Activated CD4-positive, alpha-beta T cell treated with anti-CD3 and anti-CD28 coated beads, Interleukin-2, amount 10 ng/mL, durations not matched to agents 24 days and 14 days (primary cell): Measurements from ENCODE around the gene PC. TPM values are rescaled to one million over a fixed set of nuclear protein-coding genes. Genes with fewer than 3 reads are reported as not detected.

ENCODE experiments used
- DNase-seq: peaks from one replicate; pipeline ENCODE4 v3.0.0; 2022
- H3K27ac Mint-ChIP-seq: one replicate; pipeline ENCODE4 v1.8.0; 2022; ENCODE audit warnings: mild to moderate bottlenecking, mixed read lengths
- H3K27me3 Mint-ChIP-seq: one replicate; pipeline ENCODE4 v1.8.0; 2022; ENCODE audit warnings: mixed read lengths
- H3K36me3 Mint-ChIP-seq: one replicate; pipeline ENCODE4 v1.8.0; 2022; ENCODE audit warnings: low read depth, mild to moderate bottlenecking, mixed read lengths
- H3K4me1 Mint-ChIP-seq: one replicate; pipeline ENCODE4 v1.8.0; 2021; ENCODE audit warnings: mixed read lengths
- H3K4me3 Mint-ChIP-seq: one replicate; pipeline ENCODE4 v1.8.0; 2022; ENCODE audit warnings: mild to moderate bottlenecking, moderate library complexity, mixed read lengths
- H3K9me3 Mint-ChIP-seq: one replicate; pipeline ENCODE4 v1.8.0; 2021; ENCODE audit warnings: mixed read lengths
- intact Hi-C: fragments of 100-400 bp; cut with micrococcal nuclease; formaldehyde crosslinking; loops from one replicate; pipeline ENCODE4 v1.15.1; 2023
- total RNA-seq: library from RNA; stranded (reverse); gene quantifications from 2 replicates; pipeline ENCODE4 v1.2.3, GENCODE V29; 2022

Gene PC
- total RNA-seq, 1 donor from 2014 or later, result 13.1 TPM

DNA sequence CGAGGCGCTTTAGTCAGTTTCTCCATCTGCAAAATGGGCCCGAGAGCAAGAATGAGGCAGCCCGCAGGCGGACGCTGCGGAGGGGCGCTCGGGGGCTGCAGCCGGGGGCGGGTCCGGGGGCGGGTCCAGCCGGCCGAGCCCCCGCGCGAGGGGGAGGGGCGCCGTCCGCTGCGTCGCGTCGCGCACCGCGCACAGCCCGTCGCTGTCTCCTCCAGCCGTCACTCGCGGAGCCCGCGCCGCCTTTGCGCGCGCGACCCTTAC is 282 bp downstream of the PC start:
- DNase-seq, result no peak
- Mint-ChIP-seq H3K4me3 (peak overlapping the region; percentile 85), H3K27ac (peak overlapping the region; percentile 94), H3K27me3 (no peaks in the 10 kb centered on the region), H3K9me3 (no peaks in the 10 kb centered on the region), H3K36me3 (no peaks in the 10 kb centered on the region), H3K4me1 (peaks cover 20% of the 10 kb centered on the region)
- intact Hi-C loops, result loop anchor here (5.0 to 10.0 kb wide), 4 partner anchors 64 to 611 kb away; partner anchors contain the start of genes AIP, B4GAT1, BRMS1 and SYT12

DNA sequence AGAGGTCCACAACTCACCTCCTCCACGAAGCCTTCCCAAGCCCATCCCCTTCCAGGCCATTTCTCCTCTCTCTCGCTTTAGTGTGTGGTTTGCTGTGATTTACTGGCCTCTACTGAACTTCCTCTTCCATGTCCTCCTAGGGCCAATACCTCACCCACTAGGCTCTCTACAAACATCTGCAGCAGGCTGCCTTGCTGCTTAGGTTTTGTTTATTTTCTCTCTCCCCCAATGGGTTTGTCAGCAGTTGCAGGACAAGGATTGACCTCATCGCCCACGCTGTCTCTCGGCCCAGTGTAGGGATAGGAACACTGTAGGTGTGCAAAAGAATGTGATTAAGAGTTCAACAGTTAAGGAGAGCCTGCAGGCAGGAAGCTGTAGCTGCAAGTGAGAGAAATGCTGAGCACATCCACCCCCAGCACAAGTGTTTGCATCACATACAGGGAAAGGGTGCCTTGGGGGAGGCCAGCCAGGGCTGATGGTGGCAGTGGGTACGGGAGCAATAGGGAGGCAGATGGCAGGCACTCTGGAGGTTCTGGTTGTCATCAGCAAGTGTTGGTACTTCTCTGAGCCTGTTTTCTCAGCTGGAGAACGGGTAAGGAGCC is 1.4 kb downstream of the PC start:
- Mint-ChIP-seq H3K4me3 (peak overlapping the region; percentile 82), H3K27me3 (no peaks in the 10 kb centered on the region), H3K36me3 (no peaks in the 10 kb centered on the region), H3K27ac (peak overlapping the region; percentile 23), H3K9me3 (no peaks in the 10 kb centered on the region), H3K4me1 (peaks cover 20% of the 10 kb centered on the region)
- intact Hi-C loops, result loop anchor here (5.0 to 10.0 kb wide), 4 partner anchors 66 to 609 kb away; partner anchors contain the start of genes AIP, B4GAT1, BRMS1 and SYT12
- peak; percentile 63 for DNase-seq

- Mint-ChIP-seq H3K27me3 (no peaks in the 10 kb centered on the region), H3K4me1 (peaks cover 12% of the 10 kb centered on the region), H3K4me3 (no peak overlapping the region), H3K9me3 (no peaks in the 10 kb centered on the region), H3K36me3 (no peaks in the 10 kb centered on the region), H3K27ac (peak overlapping the region; percentile 35)
- intact Hi-C loops, result loop anchor here (10.0 kb wide), 2 partner anchors 172 to 532 kb away; partner anchors contain the start of gene AIP
- no peak for DNase-seq
These were observed 4.9 kb downstream of the PC start for GRCh38 chr11:66953081-66953833.

- H3K4me3 Mint-ChIP-seq, result no peak overlapping the region
- H3K9me3 Mint-ChIP-seq, result no peaks in the 10 kb centered on the region
- intact Hi-C loops, result loop anchor here (10.0 kb wide), 2 partner anchors 173 to 533 kb away; partner anchors contain the start of gene AIP
- no peak for DNase-seq
- H3K36me3 Mint-ChIP-seq, result no peaks in the 10 kb centered on the region
- H3K27ac Mint-ChIP-seq, result no peak overlapping the region
- peaks cover 8% of the 10 kb centered on the region for H3K4me1 Mint-ChIP-seq
- no peaks in the 10 kb centered on the region for H3K27me3 Mint-ChIP-seq
These were observed 6.3 kb downstream of the PC start for GRCh38 chr11:66951927-66952337.

- no peak overlapping the region for H3K27ac Mint-ChIP-seq
- H3K36me3 Mint-ChIP-seq, result no peaks in the 10 kb centered on the region
- H3K9me3 Mint-ChIP-seq, result no peaks in the 10 kb centered on the region
- H3K27me3 Mint-ChIP-seq, result no peaks in the 10 kb centered on the region
- no peak overlapping the region for H3K4me3 Mint-ChIP-seq
- H3K4me1 Mint-ChIP-seq, result peaks cover 4% of the 10 kb centered on the region
- intact Hi-C loops, result loop anchor here (10.0 kb wide), 2 partner anchors 174 to 534 kb away; partner anchors contain the start of gene AIP
- DNase-seq, result no peak
These were observed 7.0 kb downstream of the PC start for GRCh38 chr11:66951135-66951534.

DNA sequence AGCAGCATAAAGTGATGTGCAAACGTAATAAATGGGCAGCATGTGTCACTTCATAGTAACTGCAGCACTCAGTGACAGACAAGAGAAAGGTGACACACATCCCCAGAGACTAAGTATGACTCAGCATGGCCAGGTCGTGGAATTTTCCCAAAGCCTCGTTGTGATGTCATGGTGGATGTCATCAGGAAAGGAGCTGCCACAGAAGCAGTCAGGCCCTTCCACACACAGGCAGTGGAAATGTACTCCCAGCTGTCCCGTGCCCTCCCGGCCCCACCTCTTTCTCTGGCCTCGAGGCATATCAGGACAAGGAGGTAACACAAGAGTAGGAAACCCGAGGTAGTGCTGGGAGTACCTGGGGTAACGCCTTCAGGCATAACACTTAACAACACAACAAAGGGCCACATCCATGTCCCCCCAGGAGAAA is 8.1 kb downstream of the PC start:
- H3K4me1 Mint-ChIP-seq, result peaks cover 4% of the 10 kb centered on the region
- H3K9me3 Mint-ChIP-seq, result no peaks in the 10 kb centered on the region
- DNase-seq, result no peak
- peak overlapping the region; percentile 3 for H3K27ac Mint-ChIP-seq
- no peaks in the 10 kb centered on the region for H3K36me3 Mint-ChIP-seq
- intact Hi-C loops, result loop anchor here (10.0 kb wide), 2 partner anchors 175 to 535 kb away; partner anchors contain the start of gene AIP
- H3K27me3 Mint-ChIP-seq, result no peaks in the 10 kb centered on the region
- H3K4me3 Mint-ChIP-seq, result no peak overlapping the region

DNA sequence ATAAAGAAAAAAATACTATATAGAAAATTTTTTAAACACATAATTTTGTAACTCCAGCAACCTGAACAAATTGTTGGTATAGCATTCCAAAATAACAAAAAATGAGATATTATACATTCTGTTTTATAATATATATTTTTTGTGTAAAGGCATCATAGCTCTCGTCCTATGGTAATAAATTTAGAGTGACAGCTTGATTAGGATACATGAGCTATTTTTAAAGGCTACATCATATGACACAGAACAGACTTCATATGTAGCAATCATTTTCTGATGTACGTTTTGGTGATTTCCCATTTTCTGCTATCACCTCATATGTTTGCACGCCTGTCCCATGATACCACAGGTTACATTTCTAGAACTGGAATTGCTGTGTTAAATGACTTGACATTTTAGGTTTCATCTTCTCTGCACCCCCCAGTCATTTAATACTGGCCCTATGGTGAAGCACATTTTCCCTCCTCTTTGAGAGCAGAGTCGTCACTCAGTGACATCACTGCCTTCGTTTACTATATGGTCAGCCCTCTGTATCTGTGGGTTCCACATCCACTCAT is 19.5 kb downstream of the PC start:
- no peaks in the 10 kb centered on the region for H3K9me3 Mint-ChIP-seq
- H3K27me3 Mint-ChIP-seq, result peaks cover 3% of the 10 kb centered on the region
- no peak overlapping the region for H3K27ac Mint-ChIP-seq
- H3K4me1 Mint-ChIP-seq, result no peaks in the 10 kb centered on the region
- intact Hi-C loops, result no loop called here
- H3K4me3 Mint-ChIP-seq, result no peak overlapping the region
- no peaks in the 10 kb centered on the region for H3K36me3 Mint-ChIP-seq
- DNase-seq, result no peak

DNA sequence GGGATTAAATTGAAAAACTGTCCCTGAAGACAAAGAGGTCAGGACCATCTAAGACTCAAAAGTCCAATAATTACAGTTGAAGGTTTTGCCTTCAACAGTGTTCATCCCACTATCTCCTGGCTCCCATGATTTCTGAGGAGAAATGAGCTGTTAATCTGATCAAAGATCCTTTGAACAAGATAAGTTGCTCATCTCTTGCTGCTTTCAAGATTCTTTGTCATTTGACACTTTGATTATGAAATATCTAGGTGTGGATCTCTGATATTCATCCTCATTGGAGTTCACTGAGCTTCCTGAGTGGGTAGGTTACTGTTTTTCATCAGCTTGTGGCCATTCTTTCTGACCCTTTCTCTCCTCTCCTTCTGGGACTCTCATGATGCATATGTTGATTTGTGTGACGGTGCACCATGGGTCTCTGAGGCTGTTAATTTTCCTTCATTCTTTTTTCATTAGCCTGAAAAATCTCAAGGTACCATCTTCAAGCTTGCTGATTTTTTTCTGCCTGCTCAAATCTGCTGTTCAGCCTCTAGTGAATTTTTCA is 20.9 kb downstream of the PC start:
- intact Hi-C loops, result no loop called here
- H3K4me3 Mint-ChIP-seq, result no peak overlapping the region
- no peaks in the 10 kb centered on the region for H3K4me1 Mint-ChIP-seq
- DNase-seq, result no peak
- H3K27me3 Mint-ChIP-seq, result peaks cover 4% of the 10 kb centered on the region
- H3K27ac Mint-ChIP-seq, result no peak overlapping the region
- no peaks in the 10 kb centered on the region for H3K36me3 Mint-ChIP-seq
- H3K9me3 Mint-ChIP-seq, result no peaks in the 10 kb centered on the region

DNA sequence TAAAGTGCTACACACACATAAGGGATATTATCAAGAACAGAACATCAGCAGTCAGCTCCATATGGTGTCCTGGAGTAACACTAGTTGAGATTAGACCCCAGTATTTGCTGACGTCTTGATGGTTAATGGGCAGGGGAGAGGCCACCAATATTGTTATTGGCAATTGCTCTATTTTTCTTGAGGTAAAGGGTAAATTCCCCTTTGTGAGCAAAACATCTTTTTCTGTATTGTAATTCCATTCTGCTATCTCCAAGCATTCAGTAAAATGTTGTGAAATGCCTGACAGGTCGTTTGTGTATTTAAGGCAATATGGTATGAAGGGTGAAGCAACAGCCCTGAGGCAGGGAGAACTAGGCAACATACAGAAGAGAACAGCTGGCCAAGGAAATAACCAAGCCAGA is 21.9 kb downstream of the PC start:
- Mint-ChIP-seq H3K4me1 (no peaks in the 10 kb centered on the region), H3K4me3 (no peak overlapping the region), H3K9me3 (no peaks in the 10 kb centered on the region), H3K27ac (no peak overlapping the region), H3K27me3 (peaks cover 4% of the 10 kb centered on the region), H3K36me3 (no peaks in the 10 kb centered on the region)
- no peak for DNase-seq
- intact Hi-C loops, result no loop called here

DNA sequence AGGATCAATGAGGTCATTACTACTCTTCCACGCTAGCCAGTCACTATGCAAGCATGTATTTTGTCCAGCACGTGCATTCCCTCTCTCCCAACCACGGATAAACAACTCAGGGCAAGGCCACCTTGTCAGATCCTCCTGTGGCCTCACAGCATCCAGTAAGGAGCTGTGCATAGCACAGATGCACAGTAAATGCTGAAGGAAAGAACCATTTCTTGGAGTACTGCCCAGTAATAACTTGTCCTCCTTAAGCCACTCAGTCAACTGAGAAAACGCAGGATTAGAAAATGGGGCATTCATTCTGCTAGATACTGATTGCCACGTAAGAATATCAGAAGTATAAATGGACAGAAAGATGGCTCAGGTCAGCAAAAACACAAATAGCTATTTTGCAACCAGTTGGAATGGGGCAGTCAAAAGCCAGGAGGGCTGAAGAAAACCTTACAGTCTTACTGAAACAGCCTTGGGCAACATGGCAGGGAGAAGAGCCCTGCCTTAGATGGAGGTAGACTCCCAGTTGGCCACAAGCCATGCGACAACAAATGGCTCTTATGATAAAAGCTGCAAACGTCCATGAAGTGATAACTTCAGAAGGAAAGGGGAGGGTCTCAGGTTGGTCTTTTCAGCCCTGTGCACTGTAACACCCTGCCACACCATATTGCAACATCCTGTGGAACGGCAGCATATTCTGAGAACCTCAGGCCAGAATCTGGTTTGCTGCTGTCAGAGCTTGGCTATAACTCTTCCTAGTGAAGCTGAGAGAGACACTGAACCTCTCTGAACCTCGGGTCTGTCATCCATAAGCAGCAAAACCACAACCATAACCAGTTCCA is 23.0 kb downstream of the PC start:
- Mint-ChIP-seq H3K27me3 (peaks cover 4% of the 10 kb centered on the region), H3K27ac (no peak overlapping the region), H3K4me3 (no peak overlapping the region), H3K9me3 (no peaks in the 10 kb centered on the region), H3K4me1 (no peaks in the 10 kb centered on the region), H3K36me3 (no peaks in the 10 kb centered on the region)
- intact Hi-C loops, result no loop called here
- no peak for DNase-seq

DNA sequence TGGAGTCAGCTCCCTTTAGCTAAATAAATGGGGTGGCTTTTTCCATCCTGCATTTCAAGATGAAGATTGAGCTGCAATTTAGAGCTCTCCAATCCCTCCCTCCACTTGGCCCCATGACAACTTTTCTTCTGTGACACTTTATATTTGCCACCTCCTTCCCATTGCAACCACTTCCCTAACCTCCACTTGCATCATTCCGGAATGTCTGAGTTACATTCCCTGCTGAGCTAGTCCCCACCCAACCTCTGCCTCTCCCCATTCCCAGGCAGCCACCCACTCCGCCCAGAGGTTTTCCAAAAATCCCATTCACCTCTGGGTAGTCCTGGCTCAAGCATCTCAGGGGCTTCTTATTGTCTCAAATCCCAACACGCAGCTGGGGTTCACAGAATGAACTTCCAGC is 24.7 kb downstream of the PC start:
- intact Hi-C loops, result no loop called here
- H3K4me1 Mint-ChIP-seq, result no peaks in the 10 kb centered on the region
- H3K27me3 Mint-ChIP-seq, result peaks cover 5% of the 10 kb centered on the region
- H3K36me3 Mint-ChIP-seq, result no peaks in the 10 kb centered on the region
- DNase-seq, result no peak
- no peak overlapping the region for H3K4me3 Mint-ChIP-seq
- no peak overlapping the region for H3K27ac Mint-ChIP-seq
- H3K9me3 Mint-ChIP-seq, result no peaks in the 10 kb centered on the region

DNA sequence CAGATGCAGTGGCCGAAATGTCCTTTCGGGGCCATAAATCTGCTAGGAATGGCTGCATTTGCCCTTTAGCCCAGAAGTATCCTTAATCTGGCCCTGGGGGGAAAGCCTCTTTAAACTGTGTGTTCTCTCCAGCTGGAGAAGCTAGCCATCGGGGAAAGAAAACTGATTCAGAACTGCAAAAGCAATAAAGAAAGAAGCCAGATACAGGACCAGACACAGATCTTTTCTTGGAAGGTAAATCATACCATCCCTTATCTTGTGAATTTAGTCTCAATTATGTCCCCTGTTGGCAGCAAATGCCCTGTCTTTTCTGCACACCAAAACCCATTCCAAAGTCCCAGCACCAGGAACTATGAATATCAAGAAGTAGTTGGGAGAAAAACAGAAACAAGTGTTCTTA is 25.6 kb downstream of the PC start:
- Mint-ChIP-seq H3K36me3 (no peaks in the 10 kb centered on the region), H3K4me3 (no peak overlapping the region), H3K27ac (no peak overlapping the region), H3K9me3 (no peaks in the 10 kb centered on the region), H3K4me1 (no peaks in the 10 kb centered on the region), H3K27me3 (peaks cover 5% of the 10 kb centered on the region)
- intact Hi-C loops, result no loop called here
- no peak for DNase-seq

- no peaks in the 10 kb centered on the region for H3K9me3 Mint-ChIP-seq
- DNase-seq, result no peak
- H3K4me3 Mint-ChIP-seq, result no peak overlapping the region
- H3K27me3 Mint-ChIP-seq, result peaks cover 5% of the 10 kb centered on the region
- intact Hi-C loops, result no loop called here
- H3K36me3 Mint-ChIP-seq, result no peaks in the 10 kb centered on the region
- H3K27ac Mint-ChIP-seq, result no peak overlapping the region
- H3K4me1 Mint-ChIP-seq, result no peaks in the 10 kb centered on the region
These were observed 28.4 kb downstream of the PC start for GRCh38 chr11:66929753-66930152.
